ENCODE measurements around the gene RETREG2. TPM values are rescaled to one million over a fixed set of nuclear protein-coding genes. Genes with fewer than 3 reads are reported as not detected.
"Not testable (repeated sequence)": the region's sequence is repeated elsewhere in the genome, so short reads cannot be mapped to it uniquely, and the experiment has no call there.

The RETREG2 gene
- total RNA-seq, 1 experiment from 2014 or later: 46.7 TPM

DNA sequence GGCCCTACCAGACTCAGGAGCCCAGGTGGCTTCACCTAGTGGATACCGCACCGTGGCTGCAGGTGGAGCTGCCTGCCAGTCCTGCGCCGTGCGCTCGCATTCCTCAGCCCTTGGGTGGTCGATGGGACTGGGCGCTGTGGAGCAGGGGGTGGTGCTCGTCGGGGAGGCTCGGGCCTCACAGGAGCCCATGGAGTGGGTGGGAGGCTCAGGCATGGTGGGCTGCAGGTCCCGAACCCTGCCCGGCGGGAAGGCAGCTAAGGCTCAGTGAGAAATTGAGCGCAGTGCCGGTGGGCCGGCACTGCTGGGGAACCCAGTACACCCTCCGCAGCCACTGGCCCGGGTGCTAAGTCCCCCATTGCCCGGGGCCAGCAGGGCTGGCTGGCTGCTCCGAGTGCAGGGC lies 23.3 kb downstream of the RETREG2 start:
- not testable (repeated sequence) for H3K56ac ChIP-seq (ENCODE audit: insufficient read length, low read depth, low read length); H3K27ac ChIP-seq (ENCODE audit: insufficient read length, low read depth, low read length); H4K8ac ChIP-seq (replicated peaks; ENCODE audit: insufficient read length, low read depth, low read length); H3K23me2 ChIP-seq (ENCODE audit: insufficient read length, low read depth, low read length, poor library complexity, severe bottlenecking); H2BK5ac ChIP-seq (ENCODE audit: insufficient read length, low read length); H3T11ph ChIP-seq (ENCODE audit: low read length); H3K4me3 Mint-ChIP-seq; H4K91ac ChIP-seq (ENCODE audit: insufficient read length, low read depth, low read length); H3K4me1 ChIP-seq (ENCODE audit: insufficient read depth, low read length); H2AK5ac ChIP-seq (ENCODE audit: insufficient read length, low read length); H3K9me3 ChIP-seq (ENCODE audit: control insufficient read depth, low read depth, low read length); H3K18ac ChIP-seq (ENCODE audit: insufficient read length, low read depth, low read length); H4K20me1 ChIP-seq (ENCODE audit: control insufficient read depth, insufficient read depth, insufficient read length); H2BK12ac ChIP-seq (ENCODE audit: insufficient read length, low read depth, low read length); H3K27ac Mint-ChIP-seq; H3K27me3 ChIP-seq (ENCODE audit: insufficient read depth, low read length); H3K36me3 Mint-ChIP-seq (ENCODE audit: insufficient read depth in 1 of 3, low read depth in 3 of 3); H2BK15ac ChIP-seq (ENCODE audit: low read depth, low read length); H3K79me1 ChIP-seq (ENCODE audit: insufficient read depth, low read depth, low read length, poor library complexity, severe bottlenecking); H2BK120ac ChIP-seq (ENCODE audit: low read depth, low read length, poor library complexity, severe bottlenecking); H3K79me2 ChIP-seq (ENCODE audit: insufficient read depth, low read length); H3K23ac ChIP-seq (ENCODE audit: insufficient read length, low read depth, low read length); H3K4me2 ChIP-seq (ENCODE audit: insufficient read depth, insufficient read length, low read length); H3K9me3 Mint-ChIP-seq; H4K5ac ChIP-seq (ENCODE audit: insufficient read length, low read depth, low read length); H2AFZ ChIP-seq (ENCODE audit: low read length); H3K9ac ChIP-seq (ENCODE audit: extremely low read depth, insufficient read length, low read length); H3K4ac ChIP-seq (ENCODE audit: low read depth, low read length); H2BK20ac ChIP-seq (ENCODE audit: low read depth, low read length, poor library complexity, severe bottlenecking); H3K14ac ChIP-seq (ENCODE audit: insufficient read depth, low read length)
- WGBS (ENCODE audit: extremely low coverage, insufficient read length, low lambda C conversion rate): no CpG with 5 or more reads among the region's 21 CpGs
- Mint-ChIP-seq H3K4me1 (peaks cover 14 to 20% of the 10 kb centered on the region in 2 experiments), H3K27me3 (ENCODE audit: low read depth) (peaks cover 10% of the 10 kb centered on the region)
- peak; percentile 16 for DNase-seq
